Activated CD8-positive, alpha-beta memory T cell treated with anti-CD3 and anti-CD28 coated beads, Interleukin-2, amount 50 U/mL, for 24 hours (primary cell): ENCODE results near the gene DAB1.

Source experiments
- DNase-seq: peaks from one replicate; pipeline ENCODE4 v3.0.0-alpha.2; 2020; ENCODE audit errors: extremely low read depth

Gene DAB1

GRCh38 chr1:57423656-57424211, at the start of gene DAB1:
Gene DAB1, minus strand, starts transcription at chr1:57424060. Its CDS starts 133,030 bp downstream, at chr1:57291030.
- no peak for DNase-seq

GRCh38 chr1:57473448-57473847, 49.6 kb upstream of the DAB1 start:
- DNase-seq = no peak

DNA sequence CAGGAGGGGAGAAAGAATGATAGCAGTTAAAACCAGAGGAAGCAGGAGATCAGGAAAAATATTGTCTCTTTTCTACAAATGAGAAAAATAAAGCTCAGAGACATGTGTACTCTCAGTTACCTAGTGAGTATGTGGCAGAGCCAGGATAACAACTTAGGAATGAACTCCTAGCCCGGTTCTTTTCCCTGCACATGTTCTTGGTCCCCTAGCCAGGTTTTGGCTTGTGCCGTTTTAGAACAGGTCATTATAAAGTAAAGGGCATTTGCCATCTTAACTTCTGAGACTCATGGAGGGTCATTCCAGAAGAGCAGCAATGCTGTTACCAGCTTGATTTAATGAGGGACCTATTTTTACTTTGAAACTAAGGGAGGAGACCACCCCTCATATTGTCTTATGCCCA, 48.1 kb upstream of the DAB1 start:
- DNase-seq = no peak

- no peak for DNase-seq
Observed at GRCh38 chr1:57470036-57470435, 46.2 kb upstream of the DAB1 start.

DNA sequence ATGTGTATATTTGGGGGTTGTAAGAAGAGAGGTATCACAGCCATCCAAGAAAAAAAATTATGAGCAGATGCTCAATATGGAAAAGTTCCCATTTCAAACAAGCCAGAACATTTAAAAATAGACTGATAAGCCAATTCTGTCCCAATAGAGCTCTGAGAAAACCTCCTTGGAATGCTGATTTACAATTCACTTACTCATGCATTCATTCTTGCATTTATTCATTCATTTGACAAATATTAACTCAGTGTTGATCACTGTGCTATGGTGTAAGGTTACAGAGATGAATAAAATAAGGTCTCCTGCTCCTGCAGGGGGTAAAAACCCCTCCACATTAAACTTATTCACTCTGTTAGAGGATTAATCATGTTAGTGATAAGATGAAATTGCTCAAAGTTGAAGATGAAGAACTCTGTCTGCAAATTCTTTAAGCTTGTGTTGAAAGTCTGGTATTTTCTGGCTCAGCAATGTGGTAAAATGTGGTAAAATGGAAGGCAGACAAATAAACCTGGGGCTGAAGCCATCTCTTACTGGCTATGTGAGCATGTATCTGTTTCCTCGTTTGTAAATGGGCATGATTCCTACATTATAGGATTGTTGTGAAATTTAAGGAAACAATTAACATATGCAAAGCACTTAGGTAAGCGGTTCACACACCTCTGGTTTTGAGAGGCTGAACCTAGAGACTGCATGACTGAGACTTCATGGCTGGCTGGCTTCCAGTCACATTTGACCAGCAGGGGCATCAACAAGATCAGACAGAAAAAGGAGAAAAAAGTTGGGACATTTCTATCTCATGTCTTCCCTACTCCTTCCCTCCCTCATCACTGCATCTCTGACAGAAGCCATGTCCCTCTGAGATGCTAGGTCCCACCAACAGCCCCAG, 45.0 kb upstream of the DAB1 start:
- no peak for DNase-seq

GRCh38 chr1:57467830-57468229, 44.0 kb upstream of the DAB1 start:
- DNase-seq = no peak

DNA sequence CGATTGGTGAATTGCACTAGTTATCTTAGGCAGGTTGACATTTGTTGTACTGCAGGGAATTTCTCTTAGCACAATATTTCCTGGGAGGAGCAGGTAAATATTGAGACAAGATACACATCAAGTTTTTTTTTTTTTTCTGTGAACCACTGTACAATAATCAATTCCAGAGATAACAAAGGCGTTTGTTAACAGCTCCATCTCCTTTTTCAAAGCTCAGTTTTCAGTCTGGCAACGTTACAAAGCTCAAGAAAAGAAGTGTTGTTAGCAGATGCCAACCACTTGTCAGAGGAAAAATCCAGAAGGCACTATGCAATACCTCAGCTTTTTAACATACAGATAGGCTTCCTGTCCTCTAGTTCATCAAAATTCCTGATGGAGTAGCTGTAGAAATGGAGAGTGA, 40.9 kb upstream of the DAB1 start:
- no peak for DNase-seq

- DNase-seq = no peak
Observed at GRCh38 chr1:57463343-57463742, 39.5 kb upstream of the DAB1 start.

GRCh38 chr1:57461405-57461804, 37.5 kb upstream of the DAB1 start:
- no peak for DNase-seq

DNA sequence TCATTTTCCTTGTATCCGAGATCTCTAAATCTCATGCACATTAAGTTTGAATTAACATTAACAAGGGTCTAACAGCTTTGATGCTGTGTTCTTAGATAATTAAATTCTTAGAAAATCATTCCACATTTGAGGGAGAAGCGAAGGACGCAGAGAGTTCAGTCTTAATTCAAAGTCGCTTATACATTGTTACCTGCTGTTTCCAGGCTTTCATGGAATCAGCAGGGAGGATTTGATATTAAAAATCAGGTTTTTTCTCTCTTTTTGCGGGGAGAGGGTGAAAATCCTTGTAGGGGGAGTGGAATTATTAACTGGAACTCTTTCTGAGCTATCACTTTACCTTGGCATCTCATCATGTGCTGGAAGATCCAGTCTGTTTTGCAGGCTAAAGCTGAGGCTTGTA, 27.7 kb upstream of the DAB1 start:
- no peak for DNase-seq

DNA sequence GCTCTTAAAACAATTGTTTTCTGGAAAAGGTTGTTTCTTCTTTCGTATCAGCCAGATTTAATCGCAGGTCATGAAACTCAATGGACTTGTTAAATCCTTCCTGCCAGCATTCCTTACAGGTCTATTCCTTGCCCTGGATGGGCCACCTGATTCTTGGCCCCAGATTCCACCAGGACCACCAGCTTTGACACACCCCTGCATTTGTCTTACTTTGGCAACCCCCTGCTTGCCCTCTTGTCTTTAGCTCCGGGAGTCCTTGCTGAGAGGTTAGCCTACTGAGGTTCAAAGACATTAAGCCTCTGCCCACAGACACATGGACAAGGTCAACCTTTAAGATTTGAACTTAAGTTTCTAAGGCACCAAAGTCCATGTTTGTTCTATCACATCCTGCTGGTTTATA, 27.1 kb upstream of the DAB1 start:
- DNase-seq = no peak

DNA sequence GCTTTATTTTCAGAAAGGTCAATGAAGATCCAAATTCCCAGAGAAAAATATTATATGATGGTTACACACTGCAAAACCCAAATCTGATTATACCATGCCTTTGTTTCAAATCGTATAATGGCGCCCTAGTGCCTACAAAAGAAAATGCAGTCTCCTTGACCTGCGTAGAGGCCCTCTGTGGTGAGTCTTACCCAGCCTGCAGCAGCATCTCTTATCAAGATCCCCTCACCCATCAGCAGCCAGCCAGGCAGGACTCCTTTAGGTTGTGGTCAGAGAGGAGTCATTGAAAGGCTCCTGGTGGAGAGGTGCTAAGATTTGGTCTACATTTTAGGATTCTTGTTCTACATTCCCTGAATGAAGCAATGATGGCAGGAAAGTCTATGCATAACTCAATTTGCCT, 23.7 kb upstream of the DAB1 start:
- DNase-seq = no peak

- DNase-seq = no peak
Observed at GRCh38 chr1:57443004-57443403, 19.1 kb upstream of the DAB1 start.

DNA sequence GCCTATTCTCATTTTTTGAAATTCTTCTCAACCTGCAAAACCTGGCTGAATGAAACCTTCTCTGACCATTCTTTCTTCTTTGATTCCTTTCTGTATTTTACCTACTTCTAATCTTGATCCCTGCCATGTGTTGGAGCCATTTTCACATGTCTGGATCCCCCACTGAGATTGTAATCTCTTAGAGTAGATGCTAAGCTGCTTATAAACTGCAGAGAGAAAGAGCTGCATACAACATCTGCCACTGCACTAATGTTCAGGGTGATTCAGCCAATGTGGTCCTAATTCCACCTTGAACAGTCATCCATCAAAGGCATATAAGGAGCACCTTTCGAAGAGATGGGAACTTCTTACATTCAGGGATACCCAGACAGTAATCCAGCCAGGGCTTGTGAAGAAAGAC, 16.2 kb upstream of the DAB1 start:
- no peak for DNase-seq

GRCh38 chr1:57431400-57431799, 7.5 kb upstream of the DAB1 start:
- DNase-seq = no peak

DNA sequence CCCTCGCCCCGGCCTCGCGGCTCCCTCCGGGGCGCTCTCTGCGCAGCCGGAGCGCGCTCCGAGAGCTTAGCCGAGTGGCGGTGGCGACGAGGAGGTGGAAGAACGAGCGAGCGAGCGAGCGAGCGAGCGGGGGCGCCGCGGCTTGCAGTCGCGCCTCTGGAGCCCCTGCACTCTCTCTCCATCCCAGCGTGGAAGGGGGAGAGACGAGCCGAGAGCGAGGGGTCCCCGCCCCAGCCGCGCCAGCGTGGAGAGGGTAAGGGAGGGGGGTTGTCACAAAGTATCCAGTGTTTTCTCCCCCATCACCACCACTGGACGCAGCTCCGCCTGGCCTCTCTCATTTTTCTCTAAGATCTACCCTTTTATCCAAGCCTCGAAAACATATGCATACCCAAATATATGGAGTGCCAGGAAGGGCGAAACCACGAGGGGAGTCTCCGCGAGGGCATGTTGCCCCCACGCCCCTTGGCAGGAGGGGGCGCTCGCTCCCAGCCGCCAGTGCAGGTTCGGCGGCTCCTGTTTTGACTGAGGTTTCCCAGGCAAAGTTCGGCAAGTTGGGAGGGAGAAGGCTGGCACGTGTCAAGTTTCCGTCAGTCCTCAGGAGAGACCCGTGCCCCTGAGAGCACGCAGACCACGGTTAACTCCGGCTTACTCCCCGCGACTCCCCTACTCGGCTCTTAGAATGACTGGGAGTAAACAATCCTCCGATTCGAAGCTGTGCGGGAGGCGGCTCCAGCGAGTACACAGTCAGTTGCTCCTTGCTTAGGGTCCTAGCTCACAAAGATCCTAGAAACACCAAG, 569 bp upstream of the DAB1 start:
- DNase-seq = no peak

DNA sequence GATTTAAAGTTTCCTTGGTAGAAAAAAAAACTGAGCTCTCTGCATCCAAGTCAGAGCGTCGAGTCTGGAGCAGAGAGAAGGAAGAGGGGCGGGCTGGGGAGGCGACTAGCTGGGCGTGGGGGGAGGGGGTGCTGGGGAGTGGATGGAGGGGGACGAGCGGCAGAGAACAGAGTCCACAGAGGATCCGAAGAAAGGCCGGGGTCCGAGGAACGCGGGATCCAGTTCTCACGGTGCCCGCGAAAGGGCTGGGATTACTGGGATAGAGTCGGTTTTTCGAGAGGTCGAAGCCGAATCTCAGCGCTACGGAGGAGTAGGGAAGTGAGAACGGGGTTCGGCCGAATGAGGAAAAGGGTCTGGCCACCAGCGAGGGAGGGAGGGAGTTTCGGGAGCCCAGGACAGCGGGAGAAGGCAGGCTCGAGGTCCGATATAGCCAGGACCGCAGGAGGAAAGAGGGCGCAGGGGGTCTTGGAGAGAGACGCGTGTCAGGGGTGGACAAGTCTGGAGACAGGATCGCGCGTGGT, 665 bp downstream of the DAB1 start:
- DNase-seq = no peak

DNA sequence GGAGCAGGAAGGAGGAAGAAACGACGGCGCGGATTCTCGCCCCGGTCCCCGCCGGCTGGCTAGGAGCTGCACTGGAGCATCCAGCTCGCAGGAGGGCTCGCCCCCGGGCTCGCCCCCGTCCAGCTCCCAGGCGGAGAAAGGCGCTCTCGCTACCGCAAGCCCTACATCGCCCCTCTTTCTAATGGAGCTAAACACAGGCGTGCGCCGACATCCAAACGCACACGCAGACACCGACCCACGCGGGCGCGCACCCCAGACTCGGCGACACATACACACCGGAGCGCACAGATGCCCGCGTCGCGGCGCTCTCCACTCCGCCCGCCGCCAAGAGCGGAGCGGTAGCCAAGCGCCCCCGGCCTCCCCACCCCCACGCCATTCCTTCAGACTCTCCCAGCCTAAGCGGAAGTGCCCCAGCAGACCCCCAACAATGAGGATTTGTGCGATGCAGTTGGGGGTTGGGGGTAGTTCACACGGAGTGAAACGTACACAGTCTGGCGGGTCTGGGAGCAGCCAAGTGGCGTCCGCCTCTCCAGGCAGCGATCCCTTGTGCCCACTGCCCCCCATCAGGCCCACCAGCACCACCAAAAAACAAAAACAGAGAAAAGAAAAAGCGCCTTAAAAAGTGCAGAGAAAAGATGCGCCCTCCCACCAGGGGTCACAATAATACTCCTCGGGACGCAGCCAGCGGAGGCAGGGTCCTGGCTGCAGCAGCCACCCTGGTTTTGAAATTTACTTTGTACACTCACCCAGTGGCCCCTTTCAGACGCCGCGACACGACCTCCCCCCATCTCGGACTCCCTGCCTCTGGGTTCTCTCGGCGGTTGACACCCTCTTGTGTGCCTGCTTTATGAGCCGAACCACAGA, 1.4 kb downstream of the DAB1 start:
- DNase-seq = no peak

- DNase-seq = no peak
Observed at GRCh38 chr1:57421806-57422205, 2.1 kb downstream of the DAB1 start.

DNA sequence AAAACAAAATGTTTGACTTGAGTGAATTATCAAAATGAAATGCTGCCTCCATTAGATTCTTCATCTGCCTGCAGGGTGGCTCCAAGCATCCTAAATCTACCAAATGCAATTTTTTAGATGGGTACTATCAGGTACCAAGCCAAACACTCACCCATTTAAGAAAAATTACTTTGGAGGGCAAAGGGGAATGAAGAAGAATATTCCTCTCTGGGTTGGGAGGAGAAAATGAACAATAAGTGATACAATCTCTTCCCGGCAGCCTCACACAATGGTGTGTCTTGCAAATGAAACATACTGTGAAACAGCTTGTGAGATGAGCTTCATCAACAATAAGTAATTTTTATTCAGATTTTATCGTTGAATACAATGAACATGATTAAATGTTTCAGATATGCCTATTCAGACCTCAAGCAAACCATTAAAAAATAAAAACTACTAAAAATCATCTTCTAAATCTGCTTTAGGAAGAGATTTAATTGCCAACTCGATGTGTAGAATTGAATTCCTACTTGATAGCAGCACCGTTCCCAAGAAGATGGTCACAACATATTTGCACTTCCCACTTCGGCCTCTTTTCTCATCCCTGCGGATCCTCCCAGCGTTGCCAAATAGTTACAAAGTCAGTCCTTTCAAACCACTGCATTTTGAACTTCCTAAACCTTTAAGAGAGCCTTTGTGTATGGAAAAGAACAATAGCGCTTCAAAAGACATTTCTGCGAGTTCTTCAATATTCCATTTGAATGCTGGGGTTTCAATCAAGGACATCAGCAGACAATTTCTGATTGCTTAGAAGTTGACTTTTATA, 2.7 kb downstream of the DAB1 start:
- no peak for DNase-seq

- DNase-seq = no peak
Observed at GRCh38 chr1:57418971-57419370, 4.9 kb downstream of the DAB1 start.
